GM12873 (cell line): ENCODE results near the gene ABCC1.

ENCODE experiments used
- CTCF ChIP-seq: IDR thresholded peaks from 2 replicates; pipeline ENCODE4 v1.5.1; 2012; ENCODE audit warnings: low read depth, mild to moderate bottlenecking, moderate library complexity, low read length, control low read depth; ENCODE audit not compliant: insufficient read depth; ENCODE audit errors: missing control alignments

ABCC1 gene

DNA sequence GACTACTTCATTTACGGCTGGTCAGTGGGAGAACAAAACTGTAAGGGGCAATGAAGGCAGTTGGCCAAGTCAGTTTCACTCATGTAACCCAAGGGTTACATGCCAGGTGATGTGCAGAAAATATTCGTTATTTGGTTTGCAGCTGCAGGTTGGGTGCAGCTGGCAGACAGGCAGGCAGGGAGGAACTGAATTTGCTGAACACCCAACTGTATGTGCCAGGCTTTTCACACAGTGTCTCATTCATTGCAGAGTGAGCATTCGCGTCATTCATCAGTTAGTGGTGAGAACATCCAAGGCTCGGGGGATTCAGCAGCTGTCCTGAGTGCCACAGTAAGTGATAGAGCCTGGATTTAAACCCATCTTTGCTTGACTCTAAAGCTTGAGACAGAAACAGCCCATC is 214.2 kb downstream of the ABCC1 start:
- no peak for TF ChIP-seq CTCF

GRCh38 chr16:16164243-16164642 is 214.8 kb downstream of the ABCC1 start:
- TF ChIP-seq CTCF, result no peak

DNA sequence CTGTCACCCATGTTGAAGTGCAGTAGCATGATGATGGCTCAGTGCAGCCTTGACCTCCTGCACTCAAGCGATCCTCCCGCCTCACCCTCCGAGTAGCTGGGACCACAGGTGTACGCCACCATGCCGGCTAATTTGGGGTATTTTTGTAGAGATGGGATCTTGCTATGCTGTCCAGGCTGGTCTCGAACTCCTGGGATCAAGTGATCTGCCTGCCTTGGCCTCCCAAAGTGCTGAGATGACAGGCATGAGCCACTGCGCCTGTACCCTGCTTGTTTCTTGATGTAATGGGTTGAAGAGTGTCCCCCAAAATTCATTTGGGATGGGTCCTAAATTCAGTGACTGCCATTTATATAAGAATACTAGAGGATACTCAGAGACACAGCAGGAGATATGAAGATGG is 216.7 kb downstream of the ABCC1 start:
- no peak for TF ChIP-seq CTCF

DNA sequence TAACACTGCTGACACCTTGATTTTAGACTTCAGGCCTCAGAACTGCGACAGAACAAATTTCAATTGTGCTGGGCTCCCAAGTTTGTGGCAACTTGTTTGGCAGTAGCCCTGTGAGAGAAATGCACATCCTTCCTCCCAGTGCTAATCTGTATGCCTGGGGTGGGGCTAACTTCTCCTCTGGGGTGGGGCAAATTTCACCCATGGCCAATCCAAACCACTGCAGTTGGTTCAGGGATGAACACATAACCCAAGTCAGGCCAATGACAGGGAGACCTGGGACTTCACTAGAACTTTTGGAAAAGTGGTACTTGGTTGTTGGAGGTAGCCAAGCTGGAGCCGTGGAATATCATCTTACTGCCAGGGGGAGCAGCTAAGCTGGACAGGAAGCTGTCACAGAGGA is 217.5 kb downstream of the ABCC1 start:
- no peak for TF ChIP-seq CTCF

DNA sequence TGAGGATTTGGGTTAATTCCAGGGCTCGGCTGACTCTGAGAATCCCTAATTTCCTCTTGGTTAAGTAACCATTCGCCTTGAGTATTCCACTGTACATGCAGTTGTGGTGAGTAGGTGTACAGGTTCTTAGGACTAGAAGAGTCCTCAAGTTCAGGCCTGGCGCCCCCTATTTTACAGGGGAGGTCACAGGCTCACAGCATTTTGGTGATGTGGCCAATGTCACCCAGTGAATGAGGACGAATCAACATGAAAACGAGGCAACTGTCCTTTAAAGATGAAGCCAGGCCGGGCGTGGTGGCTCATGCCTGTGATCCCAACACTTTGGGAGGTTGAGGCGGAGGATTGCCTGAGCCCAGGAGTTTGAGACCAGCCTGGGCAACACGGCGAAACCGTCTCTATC is 218.5 kb downstream of the ABCC1 start:
- no peak for TF ChIP-seq CTCF

DNA sequence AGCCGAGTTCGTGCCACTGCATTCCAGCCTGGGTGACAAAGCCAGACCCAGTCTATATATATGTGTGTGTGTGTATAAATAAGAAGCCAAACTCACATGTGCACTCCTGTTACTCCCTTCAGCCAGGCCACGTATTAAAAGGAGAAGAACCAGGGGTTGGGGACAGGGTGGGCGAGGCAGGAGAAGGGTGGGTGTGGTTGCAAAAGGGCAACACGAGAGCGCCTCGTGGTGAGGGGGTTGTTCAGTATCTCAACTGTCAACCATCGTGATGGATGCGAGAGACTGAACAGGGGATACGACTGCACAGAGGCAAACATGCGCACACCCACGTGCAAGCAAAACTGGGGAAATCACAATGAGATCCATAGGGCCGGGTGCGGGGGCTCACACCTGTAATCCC is 219.0 kb downstream of the ABCC1 start:
- TF ChIP-seq CTCF, result no peak

GRCh38 chr16:16169615-16170014 is 220.2 kb downstream of the ABCC1 start:
- TF ChIP-seq CTCF, result no peak
